Natural killer cell (primary cell): ENCODE measurements around the gene DMBT1. TPM values are rescaled to one million over a fixed set of nuclear protein-coding genes. Genes with fewer than 3 reads are reported as not detected.

Experiments used
- ATAC-seq, 3 donors: fragments of 150-1000 bp in 2 of 3; fragments of 200-7000 bp in 1 of 3; cut with Tn5 transposase; 1 replicate in 1 of 3; 2 replicates in 2 of 3; pipeline ENCODE4 v1.10.0; 2021; ENCODE audit warnings: mild to moderate bottlenecking in 2 of 3, moderate library complexity in 2 of 3
- DNase-seq, 2 donors: peaks; one replicate each; pipeline versions ENCODE4 v3.0.0 to v3.0.0-alpha.2; 2013 to 2021; ENCODE audit warnings: mixed read lengths in 1 of 2
- H3K27ac ChIP-seq: one replicate; pipeline ENCODE4 v1.5.1; 2013; ENCODE audit warnings: mild to moderate bottlenecking, low read length
- H3K27me3 ChIP-seq: one replicate; pipeline ENCODE4 v1.6.1; 2013; ENCODE audit warnings: low read length; ENCODE audit not compliant: control insufficient read depth, insufficient read depth
- H3K36me3 ChIP-seq: one replicate; pipeline ENCODE4 v1.6.1; 2013; ENCODE audit warnings: low read length; ENCODE audit not compliant: control insufficient read depth, insufficient read depth
- H3K4me1 ChIP-seq: one replicate; pipeline ENCODE4 v1.6.1; 2013; ENCODE audit warnings: low read length; ENCODE audit not compliant: control insufficient read depth, insufficient read depth
- H3K4me3 ChIP-seq: one replicate; pipeline ENCODE4 v1.5.1; 2013; ENCODE audit warnings: low read length
- H3K9me3 ChIP-seq: one replicate; pipeline ENCODE4 v1.6.1; 2013; ENCODE audit warnings: low read length; ENCODE audit not compliant: control insufficient read depth, insufficient read depth
- H3K27ac Mint-ChIP-seq, 2 donors: one replicate each; pipeline ENCODE4 v1.8.0; 2022; ENCODE audit warnings: mild to moderate bottlenecking in 2 of 2, mixed read lengths in 2 of 2, moderate library complexity in 1 of 2
- H3K27me3 Mint-ChIP-seq, 2 donors: one replicate each; pipeline ENCODE4 v1.8.0; 2022; ENCODE audit warnings: low read depth in 2 of 2, mixed read lengths in 2 of 2
- H3K36me3 Mint-ChIP-seq: one replicate; pipeline ENCODE4 v1.8.0; 2022; ENCODE audit warnings: mixed read lengths
- H3K4me1 Mint-ChIP-seq, 2 donors: one replicate each; pipeline ENCODE4 v1.8.0; 2022; ENCODE audit warnings: mixed read lengths in 2 of 2
- H3K4me3 Mint-ChIP-seq: one replicate; pipeline ENCODE4 v1.8.0; 2022; ENCODE audit warnings: mild to moderate bottlenecking, moderate library complexity, mixed read lengths
- H3K9me3 Mint-ChIP-seq, 2 donors: one replicate each; pipeline ENCODE4 v1.8.0; 2022; ENCODE audit warnings: mixed read lengths in 2 of 2
- WGBS: methylation state at CpG from one replicate; pipeline ENCODE4 v1.1.7; 2013; ENCODE audit warnings: missing lambda C conversion rate; ENCODE audit not compliant: insufficient coverage; 5-methylcytosine and 5-hydroxymethylcytosine counted together
- intact Hi-C: fragments of 100-400 bp; cut with micrococcal nuclease; formaldehyde crosslinking; loops from one replicate; pipeline ENCODE4 v1.14.2; 2022
- total RNA-seq, 4 donors: library from RNA; stranded (reverse); fragments of 120-200 nt in 1 of 4; gene quantifications; one replicate each; pipeline versions ENCODE4 v1.2.3 to v1.2.4, GENCODE V29; 2013 to 2022
- TF ChIP-seq, protein P1 (sequence below): fragments of 200-600 bp; IDR thresholded peaks from one replicate; pipeline ENCODE4 v1.8.0; 2022; ENCODE audit warnings: antibody characterized with exemption

Gene DMBT1
- total RNA-seq, 3 donors from 2014 or later (not counting 1 experiment from before 2014, with no cell fraction given), result not detected

DNA sequence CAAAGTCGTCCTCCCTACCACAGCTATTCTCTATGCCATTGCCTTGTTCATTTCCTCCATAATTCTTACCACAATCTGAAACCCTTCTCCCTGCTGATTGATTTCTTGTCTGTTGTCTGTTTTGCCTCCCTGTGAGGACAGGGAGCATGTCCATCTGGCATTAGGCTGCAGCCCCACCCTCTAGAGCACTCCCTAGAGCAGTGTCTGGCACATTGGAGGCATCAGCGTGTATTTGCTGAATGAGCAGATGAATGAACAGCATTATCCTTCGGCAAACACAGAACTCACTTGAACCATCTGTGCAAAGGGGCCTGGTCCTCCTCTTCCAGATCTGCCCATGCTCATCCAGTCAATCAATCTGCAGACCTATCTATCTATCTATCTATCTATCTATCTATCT lies 5.1 kb upstream of the DMBT1 start:
- no peaks in the 10 kb centered on the region for H3K27me3 ChIP-seq
- H3K4me1 ChIP-seq, result peaks cover 23% of the 10 kb centered on the region
- WGBS, result 90% methylated on average over 3 of the region's 3 CpGs
- H3K4me1 Mint-ChIP-seq, result peaks cover 5 to 6% of the 10 kb centered on the region in 2 donors
- DNase-seq (no peak), ATAC-seq (no peak)
- TF ChIP-seq, protein P1, sequence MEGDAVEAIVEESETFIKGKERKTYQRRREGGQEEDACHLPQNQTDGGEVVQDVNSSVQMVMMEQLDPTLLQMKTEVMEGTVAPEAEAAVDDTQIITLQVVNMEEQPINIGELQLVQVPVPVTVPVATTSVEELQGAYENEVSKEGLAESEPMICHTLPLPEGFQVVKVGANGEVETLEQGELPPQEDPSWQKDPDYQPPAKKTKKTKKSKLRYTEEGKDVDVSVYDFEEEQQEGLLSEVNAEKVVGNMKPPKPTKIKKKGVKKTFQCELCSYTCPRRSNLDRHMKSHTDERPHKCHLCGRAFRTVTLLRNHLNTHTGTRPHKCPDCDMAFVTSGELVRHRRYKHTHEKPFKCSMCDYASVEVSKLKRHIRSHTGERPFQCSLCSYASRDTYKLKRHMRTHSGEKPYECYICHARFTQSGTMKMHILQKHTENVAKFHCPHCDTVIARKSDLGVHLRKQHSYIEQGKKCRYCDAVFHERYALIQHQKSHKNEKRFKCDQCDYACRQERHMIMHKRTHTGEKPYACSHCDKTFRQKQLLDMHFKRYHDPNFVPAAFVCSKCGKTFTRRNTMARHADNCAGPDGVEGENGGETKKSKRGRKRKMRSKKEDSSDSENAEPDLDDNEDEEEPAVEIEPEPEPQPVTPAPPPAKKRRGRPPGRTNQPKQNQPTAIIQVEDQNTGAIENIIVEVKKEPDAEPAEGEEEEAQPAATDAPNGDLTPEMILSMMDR, result no peak
- H3K4me3 Mint-ChIP-seq, result no peak overlapping the region
- H3K36me3 ChIP-seq, result no peaks in the 10 kb centered on the region
- no peaks in the 10 kb centered on the region for H3K9me3 Mint-ChIP-seq
- H3K27ac Mint-ChIP-seq, result no peak overlapping the region
- H3K4me3 ChIP-seq, result no peak overlapping the region
- no peak overlapping the region for H3K27ac ChIP-seq
- H3K9me3 ChIP-seq, result no peaks in the 10 kb centered on the region
- intact Hi-C loops, result no loop called here
- peaks cover 12 to 22% of the 10 kb centered on the region in 2 donors for H3K27me3 Mint-ChIP-seq
- no peaks in the 10 kb centered on the region for H3K36me3 Mint-ChIP-seq

DNA sequence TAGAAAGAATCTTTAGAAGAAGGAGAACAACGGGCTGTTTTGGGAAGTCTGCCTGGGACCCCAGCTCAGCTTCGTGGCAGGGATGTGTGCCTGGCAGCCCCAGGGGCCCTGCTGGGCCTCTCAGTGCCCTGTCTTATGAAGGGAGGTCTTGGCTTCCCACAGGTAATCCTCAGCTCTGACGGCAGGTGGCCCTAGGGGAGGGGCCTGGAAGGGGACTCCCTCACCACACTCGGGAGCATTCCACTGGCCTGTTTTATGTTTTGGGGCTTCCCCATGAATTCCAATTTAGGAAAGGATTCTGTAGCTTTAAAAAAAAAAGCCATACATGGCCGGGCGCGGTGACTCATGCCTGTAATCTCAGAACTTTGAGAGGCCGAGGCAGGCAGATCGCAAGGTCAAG lies 3.0 kb upstream of the DMBT1 start:
- H3K9me3 Mint-ChIP-seq, result no peaks in the 10 kb centered on the region
- peaks cover 5 to 6% of the 10 kb centered on the region in 2 donors for H3K4me1 Mint-ChIP-seq
- no peaks in the 10 kb centered on the region for H3K27me3 ChIP-seq
- no peak overlapping the region for H3K4me3 ChIP-seq
- H3K4me3 Mint-ChIP-seq, result no peak overlapping the region
- no peaks in the 10 kb centered on the region for H3K36me3 ChIP-seq
- H3K27ac ChIP-seq, result no peak overlapping the region
- H3K27ac Mint-ChIP-seq, result no peak overlapping the region
- H3K36me3 Mint-ChIP-seq, result no peaks in the 10 kb centered on the region
- peaks cover 15% of the 10 kb centered on the region for H3K4me1 ChIP-seq
- TF ChIP-seq, protein P1, result no peak
- ATAC-seq, result no peak
- DNase-seq, result no peak
- no peaks in the 10 kb centered on the region for H3K9me3 ChIP-seq
- 48% methylated on average over 9 of the region's 9 CpGs for WGBS
- peaks cover 20 to 37% of the 10 kb centered on the region in 2 donors for H3K27me3 Mint-ChIP-seq
- intact Hi-C loops, result no loop called here

DNA sequence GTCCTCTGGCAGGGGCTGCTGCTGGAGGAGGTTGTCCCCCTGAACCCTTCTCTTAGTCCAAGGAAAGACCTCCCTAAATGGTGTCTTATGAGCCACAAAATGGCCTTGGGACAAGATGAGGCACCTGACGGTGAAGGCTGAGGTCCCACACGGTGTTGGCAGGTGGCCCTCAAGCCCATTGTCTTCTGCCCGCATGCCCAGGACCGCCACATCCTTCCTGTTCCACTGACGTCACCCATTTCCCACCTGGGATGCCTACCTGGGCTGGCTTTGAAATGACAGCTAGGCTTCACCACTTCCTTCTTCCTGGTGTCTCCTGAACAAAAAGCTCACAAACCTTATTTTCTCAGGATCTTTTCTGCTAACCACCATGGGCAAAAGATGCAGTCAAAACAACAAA lies 2.1 kb upstream of the DMBT1 start:
- Mint-ChIP-seq H3K27ac (no peak overlapping the region), H3K27me3 (peaks cover 20 to 38% of the 10 kb centered on the region in 2 donors), H3K36me3 (no peaks in the 10 kb centered on the region), H3K4me1 (peaks cover 5 to 6% of the 10 kb centered on the region in 2 donors), H3K9me3 (no peaks in the 10 kb centered on the region), H3K4me3 (no peak overlapping the region)
- no peak for ATAC-seq
- DNase-seq, result peak in 1 of 2 donors; percentile 47
- Histone ChIP-seq H3K4me1 (peaks cover 15% of the 10 kb centered on the region), H3K36me3 (no peaks in the 10 kb centered on the region), H3K9me3 (no peaks in the 10 kb centered on the region), H3K27me3 (no peaks in the 10 kb centered on the region), H3K27ac (no peak overlapping the region), H3K4me3 (no peak overlapping the region)
- WGBS, result 25% methylated on average over 5 of the region's 5 CpGs
- intact Hi-C loops, result no loop called here
- TF ChIP-seq, protein P1, result no peak

DNA sequence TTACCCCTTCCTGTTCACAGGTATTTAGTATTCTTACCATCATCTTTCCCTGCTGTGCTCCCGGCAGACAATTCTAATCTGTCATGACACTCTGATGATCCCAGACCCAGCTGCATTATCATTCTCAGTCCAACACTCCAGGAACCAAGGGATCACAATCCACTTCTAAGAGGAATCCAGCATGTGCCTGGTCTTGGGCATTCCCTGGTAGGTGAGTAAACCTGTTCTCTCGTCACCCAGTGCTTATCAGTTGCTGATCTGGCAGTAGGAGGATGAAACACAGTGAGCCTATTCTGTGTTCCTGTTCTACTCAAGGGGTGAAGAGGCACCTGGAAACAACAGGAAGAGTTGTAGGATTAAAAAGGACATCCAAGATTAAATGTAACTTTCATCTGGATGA lies 1.3 kb upstream of the DMBT1 start:
- no peak for ATAC-seq
- Histone ChIP-seq H3K4me1 (peaks cover 15% of the 10 kb centered on the region), H3K9me3 (no peaks in the 10 kb centered on the region), H3K4me3 (no peak overlapping the region), H3K36me3 (no peaks in the 10 kb centered on the region), H3K27me3 (no peaks in the 10 kb centered on the region), H3K27ac (no peak overlapping the region)
- WGBS, result 58% methylated on average over 2 of the region's 2 CpGs
- peaks cover 5 to 6% of the 10 kb centered on the region in 2 donors for H3K4me1 Mint-ChIP-seq
- no peak for DNase-seq
- peaks cover 23 to 45% of the 10 kb centered on the region in 2 donors for H3K27me3 Mint-ChIP-seq
- no peak overlapping the region for H3K4me3 Mint-ChIP-seq
- H3K27ac Mint-ChIP-seq, result no peak overlapping the region
- H3K9me3 Mint-ChIP-seq, result no peaks in the 10 kb centered on the region
- TF ChIP-seq, protein P1, result no peak
- H3K36me3 Mint-ChIP-seq, result no peaks in the 10 kb centered on the region
- intact Hi-C loops, result no loop called here
